ELR (cell line): Measurements from ENCODE around the gene KCNK7.
"Not testable (repeated sequence)": the region's sequence is repeated elsewhere in the genome, so short reads cannot be mapped to it uniquely, and the experiment has no call there.

Source experiments
- DNase-seq: peaks from one replicate; pipeline ENCODE4 v3.0.0-alpha.2; 2015; ENCODE audit warnings: low read depth

KCNK7 gene, protein sequence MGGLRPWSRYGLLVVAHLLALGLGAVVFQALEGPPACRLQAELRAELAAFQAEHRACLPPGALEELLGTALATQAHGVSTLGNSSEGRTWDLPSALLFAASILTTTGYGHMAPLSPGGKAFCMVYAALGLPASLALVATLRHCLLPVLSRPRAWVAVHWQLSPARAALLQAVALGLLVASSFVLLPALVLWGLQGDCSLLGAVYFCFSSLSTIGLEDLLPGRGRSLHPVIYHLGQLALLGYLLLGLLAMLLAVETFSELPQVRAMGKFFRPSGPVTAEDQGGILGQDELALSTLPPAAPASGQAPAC

GRCh38 chr11:65595543-65596281, at the start of gene KCNK7:
TSS of gene KCNK7 (minus strand) at chr11:65595800. CDS start at chr11:65595772, 28 bp downstream.
- no peak for DNase-seq

GRCh38 chr11:65644837-65645236, 49.2 kb upstream of the KCNK7 start:
- no peak for DNase-seq

GRCh38 chr11:65643971-65644370, 48.4 kb upstream of the KCNK7 start:
- DNase-seq: no peak

DNA sequence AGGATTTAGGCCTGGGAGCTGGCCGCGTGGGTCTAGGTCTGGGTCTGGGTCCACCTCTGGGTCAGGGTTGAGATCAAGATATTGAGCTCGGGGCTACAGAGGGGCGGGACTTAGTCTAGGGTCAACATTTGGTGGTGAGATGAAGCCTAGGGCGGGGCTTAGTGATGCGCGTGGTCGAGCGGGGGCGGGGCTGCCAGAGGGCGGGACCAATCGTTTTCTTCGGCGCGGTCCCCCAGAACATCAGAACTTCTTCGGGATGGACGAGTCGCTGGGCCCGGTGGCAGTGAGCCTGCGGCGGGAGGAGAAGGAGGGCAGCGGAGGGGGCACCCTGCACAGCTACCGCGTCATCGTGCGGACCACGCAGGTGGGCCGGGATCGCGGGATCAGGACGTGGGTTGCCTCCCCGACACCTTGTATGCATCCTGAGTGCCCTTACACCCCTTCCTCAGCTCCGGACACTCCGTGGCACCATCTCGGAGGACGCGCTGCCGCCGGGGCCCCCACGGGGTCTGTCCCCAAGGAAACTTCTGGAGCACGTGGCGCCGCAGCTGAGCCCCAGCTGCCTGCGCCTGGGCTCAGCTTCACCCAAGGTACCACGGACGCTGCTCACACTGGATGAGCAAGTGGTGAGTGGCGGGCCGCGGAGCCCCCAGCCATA, 46.5 kb upstream of the KCNK7 start:
- no peak for DNase-seq

DNA sequence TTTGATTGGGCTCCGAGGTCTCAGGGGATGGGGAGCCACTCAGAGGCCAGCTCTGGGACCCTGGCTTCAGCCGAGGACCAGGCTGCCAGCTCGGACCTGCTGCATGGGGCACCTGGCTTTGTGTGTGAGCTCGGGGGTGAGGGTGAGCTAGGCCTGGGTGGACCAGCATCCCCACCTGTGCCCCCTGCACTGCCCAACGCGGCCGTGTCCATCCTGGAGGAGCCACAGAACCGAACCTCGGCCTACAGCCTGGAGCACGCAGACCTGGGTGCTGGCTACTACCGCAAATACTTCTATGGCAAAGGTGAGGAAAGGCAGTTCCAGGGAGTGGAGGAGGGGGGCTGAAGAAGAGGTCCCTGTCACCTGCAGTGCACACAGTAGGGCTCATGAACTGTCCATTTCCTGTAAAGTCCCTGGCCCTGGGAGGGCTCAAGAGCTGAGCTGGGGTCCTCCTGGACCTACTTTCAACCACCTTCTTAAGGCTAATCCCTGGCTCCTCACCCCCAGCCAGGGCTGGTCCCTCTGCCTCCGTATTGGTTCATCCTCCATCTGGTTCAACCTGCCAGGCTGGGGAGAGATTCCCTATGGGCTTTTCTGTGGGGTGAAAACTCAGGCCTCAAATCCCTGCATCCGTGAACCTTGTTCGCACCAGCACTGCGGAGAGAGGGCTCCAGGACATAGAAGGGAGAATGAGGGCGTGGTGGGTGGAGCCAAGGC, 45.9 kb upstream of the KCNK7 start:
- DNase-seq: no peak

DNA sequence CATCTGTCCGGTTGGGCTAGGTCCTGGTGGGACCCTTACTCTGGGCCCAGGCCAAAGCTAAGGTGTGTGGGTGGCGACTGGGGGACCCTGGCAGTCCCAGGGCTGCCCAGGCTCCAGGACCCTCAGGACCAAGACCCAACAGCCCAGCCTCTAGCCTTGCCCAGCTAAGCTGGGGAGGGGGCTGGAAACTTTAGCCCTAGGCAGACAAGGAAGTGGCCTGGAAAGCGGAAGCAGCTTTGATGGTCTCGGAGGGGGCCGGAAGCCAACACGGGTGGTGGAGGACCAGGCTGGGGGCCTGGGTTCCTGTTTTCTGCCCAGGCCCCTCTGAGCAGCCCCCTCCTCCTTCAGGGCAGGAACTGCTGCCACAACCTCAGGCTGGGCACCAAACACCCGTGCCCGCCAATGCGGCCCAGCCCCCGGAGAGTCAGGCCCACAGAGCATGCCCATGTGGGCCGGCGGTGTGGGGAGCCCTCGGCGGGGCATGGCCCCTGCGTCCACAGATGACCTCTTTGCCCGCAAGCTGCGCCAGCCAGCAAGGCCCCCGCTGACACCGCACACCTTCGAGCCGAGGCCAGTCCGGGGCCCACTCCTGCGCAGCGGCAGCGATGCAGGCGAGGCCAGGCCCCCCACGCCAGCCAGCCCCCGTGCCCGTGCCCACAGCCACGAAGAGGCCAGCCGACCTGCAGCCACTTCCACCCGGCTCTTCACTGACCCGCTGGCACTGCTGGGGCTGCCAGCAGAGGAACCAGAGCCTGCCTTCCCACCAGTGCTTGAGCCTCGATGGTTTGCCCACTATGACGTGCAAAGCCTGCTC, 45.1 kb upstream of the KCNK7 start:
- no peak for DNase-seq

- DNase-seq: no peak
Observed at GRCh38 chr11:65639623-65640482, 44.3 kb upstream of the KCNK7 start.

DNA sequence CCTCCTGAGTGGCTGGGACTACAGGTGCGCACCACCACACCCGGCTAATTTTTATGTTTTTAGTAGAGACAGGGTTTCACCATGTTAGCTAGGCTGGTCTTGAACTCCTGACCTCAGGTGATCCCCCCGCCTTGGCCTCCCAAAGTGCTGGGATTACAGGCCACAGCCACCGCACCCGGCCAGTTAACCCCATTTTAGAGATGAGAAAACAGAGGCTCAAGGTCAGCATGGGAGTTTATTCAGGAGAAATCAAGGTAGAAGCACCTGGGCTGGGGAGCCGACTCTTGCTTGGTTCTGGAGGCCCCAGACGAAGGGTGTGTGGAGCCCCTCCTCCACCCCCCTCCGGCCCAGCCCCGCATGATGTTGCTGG, 43.6 kb upstream of the KCNK7 start:
- not testable (repeated sequence) for DNase-seq

DNA sequence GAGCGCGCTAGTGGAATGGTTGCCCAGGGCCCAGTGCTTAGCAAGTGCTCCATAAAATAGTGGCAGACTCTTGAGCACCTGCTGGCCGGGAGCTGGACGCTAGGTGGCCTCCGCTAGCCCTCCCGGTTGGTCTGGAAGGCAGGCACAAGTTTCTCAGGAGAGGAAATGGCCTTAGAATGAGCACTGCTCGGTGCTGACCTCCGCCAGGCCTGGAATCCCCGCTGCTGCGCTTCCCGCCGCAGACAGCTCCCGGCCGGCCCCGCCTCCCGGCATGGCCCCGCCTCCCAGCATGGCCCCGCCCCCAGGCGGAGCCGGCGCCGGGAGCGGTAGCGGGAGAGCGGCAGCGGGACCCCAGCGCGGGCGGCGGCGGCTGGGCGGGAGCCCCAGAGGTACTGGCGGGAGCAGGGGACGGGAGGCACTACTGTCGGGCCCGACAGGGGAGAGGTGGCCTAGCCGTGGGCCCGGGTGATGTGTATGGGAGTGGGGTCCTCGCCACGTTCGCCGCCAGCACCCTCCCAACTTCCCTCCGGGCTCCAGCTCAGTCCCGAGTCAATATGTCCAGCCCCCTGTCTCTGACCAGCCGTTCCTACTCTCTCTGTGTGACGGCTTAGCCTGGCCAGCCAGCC, 42.3 kb upstream of the KCNK7 start, which contains the start of gene SIPA1:
Gene SIPA1, plus strand, starts transcription at position 308 of the 626 bp plus-strand sequence. CDS start 2,821 bp downstream, outside the sequence.
- peak; percentile 97 for DNase-seq

DNA sequence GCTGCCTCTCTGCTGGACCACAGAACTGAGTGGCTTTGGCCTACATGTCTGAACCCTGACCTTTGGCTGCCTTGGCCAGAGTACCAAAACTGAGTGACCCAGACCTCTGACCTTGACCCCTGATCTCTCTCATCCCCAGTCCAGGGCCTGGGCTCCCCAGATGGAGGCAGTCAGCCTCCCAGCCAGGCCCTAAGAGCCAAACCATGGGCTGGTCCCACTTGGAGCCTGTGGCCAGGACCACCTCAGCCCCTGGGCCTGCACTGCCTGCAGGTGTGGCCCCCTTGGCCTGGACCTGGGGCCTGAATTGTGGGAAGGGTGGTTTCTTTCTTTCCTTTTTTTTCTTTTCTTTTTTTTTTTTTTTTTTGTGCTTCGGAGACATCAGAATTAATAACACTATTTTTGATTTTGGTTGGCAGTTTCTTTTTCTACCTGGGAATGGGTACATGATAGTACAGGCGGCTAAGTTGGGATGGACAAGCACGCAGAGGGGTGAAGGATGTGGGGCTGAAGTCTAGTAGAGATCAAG, 41.5 kb upstream of the KCNK7 start:
- no peak for DNase-seq

DNA sequence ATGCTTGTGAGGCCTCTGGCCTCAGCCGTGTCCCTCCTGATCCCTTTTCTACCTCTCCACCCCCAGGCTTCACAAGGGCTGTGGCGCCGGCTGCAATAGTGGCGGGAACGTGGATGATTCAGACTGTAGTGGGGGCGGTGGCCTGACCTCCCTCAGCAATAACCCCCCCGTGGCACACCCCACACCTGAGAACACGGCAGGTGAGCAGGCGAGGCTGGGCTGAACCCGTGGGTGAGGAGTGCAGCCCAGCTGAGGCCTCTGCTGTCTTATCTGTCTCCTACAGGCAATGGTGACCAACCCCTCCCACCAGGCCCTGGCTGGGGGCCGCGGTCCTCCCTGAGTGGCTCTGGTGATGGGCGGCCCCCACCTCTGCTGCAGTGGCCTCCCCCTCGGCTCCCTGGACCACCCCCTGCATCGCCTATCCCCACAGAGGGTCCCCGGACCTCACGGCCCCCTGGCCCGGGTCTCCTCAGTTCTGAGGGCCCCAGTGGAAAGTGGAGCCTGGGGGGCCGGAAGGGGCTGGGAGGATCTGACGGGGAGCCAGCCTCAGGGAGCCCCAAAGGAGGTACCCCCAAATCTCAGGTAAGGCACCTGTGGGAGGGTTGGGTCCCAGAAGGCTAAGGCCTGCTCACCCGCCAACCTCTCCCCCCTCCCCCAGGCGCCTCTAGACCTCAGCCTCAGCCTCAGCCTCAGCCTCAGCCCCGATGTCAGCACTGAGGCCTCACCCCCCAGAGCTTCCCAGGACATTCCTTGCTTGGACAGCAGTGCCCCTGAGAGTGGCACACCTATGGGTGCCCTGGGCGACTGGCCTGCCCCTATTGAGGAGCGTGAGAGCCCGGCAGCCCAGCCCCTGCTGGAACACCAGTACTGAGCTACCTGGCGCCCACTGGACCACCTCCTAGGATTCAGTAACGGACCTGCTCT, 40.8 kb upstream of the KCNK7 start:
- no peak for DNase-seq

- DNase-seq: no peak
Observed at GRCh38 chr11:65634905-65635731, 39.5 kb upstream of the KCNK7 start.

- no peak for DNase-seq
Observed at GRCh38 chr11:65634440-65634839, 38.8 kb upstream of the KCNK7 start.

- no peak for DNase-seq
Observed at GRCh38 chr11:65634109-65634436, 38.5 kb upstream of the KCNK7 start.

GRCh38 chr11:65633390-65634108, 37.9 kb upstream of the KCNK7 start:
- DNase-seq: no peak

DNA sequence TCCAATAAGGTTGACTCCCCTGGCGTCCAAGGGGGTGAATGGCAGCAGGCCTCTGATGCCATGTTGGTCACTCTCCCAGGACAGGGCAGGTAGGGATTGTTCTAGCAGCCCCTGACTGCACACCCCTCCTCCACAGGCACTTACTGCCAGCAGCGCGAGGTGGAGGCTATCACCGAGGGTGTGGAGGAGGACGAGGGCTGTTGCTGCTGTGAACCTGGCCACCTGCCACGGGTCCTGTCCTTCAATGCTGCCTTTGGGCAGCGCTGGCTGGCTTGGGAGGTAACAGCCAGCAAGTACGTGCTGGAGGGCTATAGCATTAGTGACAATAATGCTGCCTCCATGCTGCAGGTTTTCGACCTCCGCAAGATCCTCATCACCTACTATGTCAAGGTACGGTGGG, 34.6 kb upstream of the KCNK7 start:
- no peak for DNase-seq

GRCh38 chr11:65629579-65629978, 34.0 kb upstream of the KCNK7 start:
- no peak for DNase-seq
